HepG2 (cell line): ENCODE measurements around the gene MYOF. TPM values are rescaled to one million over a fixed set of nuclear protein-coding genes. Genes with fewer than 3 reads are reported as not detected.

Experiments used
- ATAC-seq: fragments of 200-7000 bp; cut with Tn5 transposase; 3 replicates; pipeline ENCODE4 v1.9.1; 2020; ENCODE audit warnings: mild to moderate bottlenecking, moderate library complexity
- BruUV-seq: library from RNA; stranded (reverse); fragments of 400-500 nt; replicated peaks from 2 replicates; lab custom pipeline; 2021; lab: Mats Ljungman, UMichigan
- CTCF ChIA-PET: fragments of 300-600 bp; formaldehyde crosslinking; extraction: SDS; loops from one replicate; lab custom pipeline; 2021; ENCODE audit warnings: low total read pairs, inconsistent platforms, low intra/inter-chr PET ratio; lab: Yijun Ruan, JAX
- POLR2A ChIA-PET: fragments of 350-600 bp; sonication (Branson Sonifier 250); formaldehyde crosslinking; loops from one replicate; lab custom pipeline; 2020; ENCODE audit warnings: antibody characterized with exemption, inconsistent platforms; lab: Yijun Ruan, JAX
- DNase-seq: peaks from one replicate; pipeline ENCODE4 v3.0.0-alpha.2; 2015; ENCODE audit warnings: low spot score
- FAIRE-seq: peaks from 3 replicates; lab custom pipeline; 2011; peaks lifted over from hg19 to GRCh38; lab: Jason Lieb, UNC
- H2AFZ ChIP-seq: one replicate; pipeline ENCODE4 v1.6.1; 2011; ENCODE audit warnings: low read length, inconsistent platforms
- H3K27ac ChIP-seq: fragments of 300-600 bp; 3 replicates; pipeline ENCODE4 v1.8.0; 2011; ENCODE audit warnings: mixed run types, mild to moderate bottlenecking, mixed read lengths, low read length, inconsistent platforms; ENCODE audit not compliant: insufficient read depth; ENCODE audit errors: extremely low read length
- H3K27me3 ChIP-seq, 2 experiments: fragments of 200-600 bp in 1 of 2; 2 replicates in 1 of 2; 3 replicates in 1 of 2; pipeline versions ENCODE4 v1.6.0 to v1.8.0; 2011; ENCODE audit warnings: low read length in 2 of 2, mild to moderate bottlenecking in 2 of 2, moderate library complexity in 2 of 2, inconsistent platforms in 1 of 2; ENCODE audit not compliant: insufficient read depth in 2 of 2, control insufficient read depth in 1 of 2
- H3K36me3 ChIP-seq, 2 experiments: fragments of 200-600 bp in 1 of 2; replicated peaks in 1 of 2; 2 replicates in 1 of 2; 3 replicates in 1 of 2; pipeline versions ENCODE4 v1.5.1 to v1.8.0; 2011; ENCODE audit warnings: low read length in 2 of 2, inconsistent platforms in 1 of 2; ENCODE audit not compliant: insufficient read depth in 2 of 2, control insufficient read depth in 1 of 2
- H3K4me1 ChIP-seq: 2 replicates; pipeline ENCODE4 v1.5.1; 2012; ENCODE audit warnings: low read length, inconsistent platforms; ENCODE audit not compliant: insufficient read depth
- H3K4me2 ChIP-seq: 2 replicates; pipeline ENCODE4 v1.6.0; 2011; ENCODE audit warnings: low read depth, low read length, inconsistent platforms
- H3K4me3 ChIP-seq, 3 experiments: fragments of 200-600 bp in 1 of 3; sonication (generic), shearing (Covaris generic) in 1 of 3; replicated peaks in 1 of 3; 2 replicates each; pipeline ENCODE4 v1.5.1; 2011 to 2016; ENCODE audit warnings: low read length in 3 of 3, inconsistent platforms in 2 of 3, low read depth in 2 of 3, mild to moderate bottlenecking in 2 of 3, control low read depth in 1 of 3, mixed read lengths in 1 of 3; ENCODE audit not compliant: insufficient read depth in 1 of 3
- H3K79me2 ChIP-seq: one replicate; pipeline ENCODE4 v1.6.1; 2011; ENCODE audit warnings: low read length, inconsistent platforms; ENCODE audit not compliant: insufficient read depth
- H3K9ac ChIP-seq: 2 replicates; pipeline ENCODE4 v1.6.0; 2011; ENCODE audit warnings: mild to moderate bottlenecking, low read depth, low read length, inconsistent platforms; ENCODE audit not compliant: insufficient read depth
- H3K9me3 ChIP-seq: 2 replicates; pipeline ENCODE4 v1.5.1; 2012; ENCODE audit warnings: mild to moderate bottlenecking, low read length
- H4K20me1 ChIP-seq: 2 replicates; pipeline ENCODE4 v1.6.0; 2011; ENCODE audit warnings: inconsistent platforms, mild to moderate bottlenecking, low read length, moderate library complexity; ENCODE audit not compliant: insufficient read depth
- BATF2 ChIP-seq: sonication (generic); formaldehyde crosslinking; IDR thresholded peaks from 2 replicates; pipeline ENCODE4 v1.8.0; 2022; ENCODE audit warnings: mild to moderate bottlenecking, missing genetic modification reagents, moderate library complexity
- CREB1 ChIP-seq, 2 experiments: fragments of 450-650 bp in 1 of 2; IDR thresholded peaks; 2 replicates each; pipeline ENCODE4 v1.6.1; 2016 to 2017; ENCODE audit warnings: control low read depth in 1 of 2, mild to moderate bottlenecking in 1 of 2, missing compliant biosample characterization in 1 of 2, missing genetic modification characterization in 1 of 2
- HES4 ChIP-seq: sonication (generic); formaldehyde crosslinking; IDR thresholded peaks from 2 replicates; pipeline ENCODE4 v1.9.0; 2021; ENCODE audit warnings: mild to moderate bottlenecking, missing genetic modification reagents, borderline replicate concordance
- MLLT10 ChIP-seq: sonication (generic); formaldehyde crosslinking; IDR thresholded peaks from 2 replicates; pipeline ENCODE4 v1.4.0; 2020; ENCODE audit warnings: missing genetic modification reagents
- PAF1 ChIP-seq: IDR thresholded peaks from 2 replicates; pipeline ENCODE4 v1.6.1; 2016; ENCODE audit warnings: missing genetic modification reagents, missing compliant biosample characterization
- PATZ1 ChIP-seq: sonication (generic); formaldehyde crosslinking; IDR thresholded peaks from 2 replicates; pipeline ENCODE4 v1.4.0; 2020; ENCODE audit warnings: missing genetic modification reagents
- PHB2 ChIP-seq: fragments of 450-650 bp; IDR thresholded peaks from 2 replicates; pipeline ENCODE4 v1.6.1; 2018; ENCODE audit not compliant: partially characterized antibody
- SAP130 ChIP-seq: IDR thresholded peaks from 2 replicates; pipeline ENCODE4 v1.6.1; 2016; ENCODE audit warnings: low read depth
- TGIF2 ChIP-seq: IDR thresholded peaks from 2 replicates; pipeline ENCODE4 v1.6.1; 2016; ENCODE audit warnings: control low read depth, missing compliant biosample characterization
- ZFP41 ChIP-seq: sonication (generic); formaldehyde crosslinking; IDR thresholded peaks from 2 replicates; pipeline ENCODE4 v1.4.0; 2020; ENCODE audit warnings: mild to moderate bottlenecking, missing genetic modification reagents, borderline replicate concordance
- ZNF350 ChIP-seq: sonication (generic); formaldehyde crosslinking; IDR thresholded peaks from 2 replicates; pipeline ENCODE4 v1.4.0; 2020; ENCODE audit warnings: mild to moderate bottlenecking, low read depth, missing genetic modification reagents, borderline replicate concordance
- ZNF44 ChIP-seq: sonication (generic); formaldehyde crosslinking; IDR thresholded peaks from 2 replicates; pipeline ENCODE4 v1.5.1; 2020; ENCODE audit warnings: mild to moderate bottlenecking, missing genetic modification reagents
- ZNF749 ChIP-seq: sonication (generic); formaldehyde crosslinking; IDR thresholded peaks from 2 replicates; pipeline ENCODE4 v1.8.0; 2022; ENCODE audit warnings: mild to moderate bottlenecking, missing genetic modification reagents, moderate library complexity, borderline replicate concordance
- ZNF841 ChIP-seq: sonication (generic); formaldehyde crosslinking; IDR thresholded peaks from 2 replicates; pipeline ENCODE4 v1.8.1; 2023; ENCODE audit warnings: missing genetic modification reagents, borderline replicate concordance
- WGBS: methylation state at CpG from one replicate; pipeline ENCODE4 v1.1.6; 2017; ENCODE audit warnings: low lambda C conversion rate; 5-methylcytosine and 5-hydroxymethylcytosine counted together
- in situ Hi-C: cut with HindIII; loops from 2 replicates; pipeline ENCODE4 v1.10.0; 2017; ENCODE audit warnings: low pct_unique_long_range_greater_than_20kb; ENCODE audit not compliant: extremely low pct_ligation_motif_present
- intact Hi-C: fragments of 100-400 bp; cut with micrococcal nuclease; formaldehyde crosslinking; loops from one replicate; pipeline ENCODE4 v1.10.0; 2022; ENCODE audit not compliant: unreplicated experiment
- polyA plus RNA-seq, 8 experiments: library from polyadenylated mRNA; depleted of rRNA in 3 of 8; stranded (reverse) in 7 of 8; unstranded in 1 of 8; fragments of >200 nt; fragmentation: Illumina TruSeq in 4 of 8; extraction: Trizol in 4 of 8; gene quantifications; 2 replicates each; pipeline versions ENCODE4 v1.2.1 to v1.2.3, GENCODE V29; 2011 to 2016; ENCODE audit warnings: low read depth in 4 of 8, missing spikeins in 1 of 8, mixed read lengths in 1 of 8; ENCODE audit not compliant: insufficient read depth in 1 of 8
- total RNA-seq, 5 experiments: library from RNA; depleted of rRNA; stranded (reverse); fragments of >200 nt; fragmentation: Illumina TruSeq; extraction: Trizol; gene quantifications; 2 replicates each; pipeline ENCODE4 v1.2.3, GENCODE V29; 2016; ENCODE audit warnings: low read depth in 1 of 5

MYOF gene
- total and polyA plus RNA-seq, 2 of the 13 experiments (the other 11 are each of a cell fraction or from before 2014, with no cell fraction given), result 0.18 to 0.42 TPM

GRCh38 chr10:93296151-93296550, 186.0 kb downstream of the MYOF start:
- DNase-seq (no peak), ATAC-seq (no peak), FAIRE-seq (no peak)
- Histone ChIP-seq H3K4me2 (no peak overlapping the region), H3K4me1 (no peaks in the 10 kb centered on the region), H3K27me3 (no peaks in the 10 kb centered on the region; a peak in 1 of 5 replicates), H4K20me1 (no peaks in the 10 kb centered on the region), H3K27ac (no peak overlapping the region), H3K79me2 (no peaks in the 10 kb centered on the region), H3K9me3 (no peaks in the 10 kb centered on the region), H2AFZ (no peak overlapping the region), H3K9ac (no peak overlapping the region), H3K36me3 (no peaks in the 10 kb centered on the region), H3K4me3 (no peak overlapping the region)
- no peak for TF ChIP-seq PATZ1 (CRISPR knock-in tag)
- TF ChIP-seq MLLT10 (CRISPR knock-in tag), result no peak
- no peak for TF ChIP-seq ZNF749 (CRISPR knock-in tag)
- TF ChIP-seq ZFP41 (CRISPR knock-in tag), result no peak
- TF ChIP-seq TGIF2 (CRISPR knock-in tag), result no peak
- no peak for TF ChIP-seq ZNF841 (CRISPR knock-in tag)
- no peak for TF ChIP-seq HES4
- no peak for TF ChIP-seq CREB1 (IDR thresholded peaks at IDR 0.05)
- TF ChIP-seq CREB1 (CRISPR knock-in tag; IDR thresholded peaks at IDR 0.05), result no peak
- TF ChIP-seq SAP130 (CRISPR knock-in tag), result no peak
- TF ChIP-seq PHB2, result no peak
- TF ChIP-seq PAF1, result no peak
- no peak for TF ChIP-seq BATF2
- TF ChIP-seq ZNF44 (CRISPR knock-in tag), result no peak
- TF ChIP-seq ZNF350 (CRISPR knock-in tag), result no peak
- in situ Hi-C loops, result loop anchor here (10.0 kb wide), 1 partner anchor 221 kb away; the partner anchor contains the start of gene CYP26A1
- no TSS peak for BruUV-seq
- intact Hi-C loops, result no loop called here
- CTCF ChIA-PET, result no interaction called here
- POLR2A ChIA-PET, result no interaction called here
- WGBS, result no CpG with 5 or more reads among the region's 4 CpGs
